Inflammatory macrophage treated with lipopolysaccharide for 1 hour (primary cell): ENCODE data around the gene ZMIZ2.
A peak's percentile ranks its signal among the peaks of the same experiment; 100 is the strongest.
"Not testable (repeated sequence)": the region's sequence is repeated elsewhere in the genome, so short reads cannot be mapped to it uniquely, and the experiment has no call there.

Experiments
- DNase-seq, 2 donors: peaks; one replicate each; pipeline ENCODE4 v3.0.0-alpha.2; 2020 to 2022

The ZMIZ2 gene

DNA sequence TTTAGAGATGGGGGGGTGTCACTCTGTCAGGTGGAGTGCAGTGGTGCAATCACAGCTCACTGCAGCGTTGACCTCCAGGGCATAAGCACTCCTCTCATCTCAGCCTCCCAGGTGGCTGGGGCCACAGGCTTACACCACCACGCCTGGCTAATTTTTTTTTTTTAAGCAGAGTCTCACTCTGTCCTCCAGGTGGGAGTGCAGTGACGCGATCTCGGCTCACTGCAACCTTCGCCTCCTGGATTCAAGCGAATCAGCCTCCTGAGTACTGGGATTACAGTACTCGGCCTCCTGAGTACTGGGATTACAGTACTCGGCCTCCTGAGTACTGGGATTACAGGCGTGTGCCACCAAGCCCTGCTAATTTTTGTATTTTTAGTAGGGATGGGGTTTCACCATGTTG is 24.2 kb downstream of the ZMIZ2 start:
- no peak for DNase-seq

DNA sequence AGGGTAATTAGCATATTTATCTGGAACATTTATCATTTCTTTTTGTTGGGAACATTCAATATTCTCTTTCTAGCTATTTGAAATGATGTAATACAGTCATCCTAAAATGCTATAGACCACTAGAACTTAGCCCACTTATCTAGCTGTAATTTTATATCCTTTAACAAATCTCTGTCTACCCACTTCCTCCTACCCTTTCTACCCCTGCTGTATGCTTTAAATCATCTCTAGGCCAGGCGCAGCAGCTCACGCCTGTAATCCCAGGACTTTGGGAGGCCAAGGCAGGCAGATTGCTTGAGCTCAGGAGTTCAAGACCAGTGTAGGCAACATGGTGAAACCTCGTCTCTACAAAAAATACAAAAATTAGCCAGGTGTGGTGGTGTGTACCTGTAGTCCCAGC is 25.8 kb downstream of the ZMIZ2 start:
- DNase-seq, result not testable (repeated sequence)

- DNase-seq, result no peak
These were observed 26.9 kb downstream of the ZMIZ2 start for GRCh38 chr7:44775383-44776107.

DNA sequence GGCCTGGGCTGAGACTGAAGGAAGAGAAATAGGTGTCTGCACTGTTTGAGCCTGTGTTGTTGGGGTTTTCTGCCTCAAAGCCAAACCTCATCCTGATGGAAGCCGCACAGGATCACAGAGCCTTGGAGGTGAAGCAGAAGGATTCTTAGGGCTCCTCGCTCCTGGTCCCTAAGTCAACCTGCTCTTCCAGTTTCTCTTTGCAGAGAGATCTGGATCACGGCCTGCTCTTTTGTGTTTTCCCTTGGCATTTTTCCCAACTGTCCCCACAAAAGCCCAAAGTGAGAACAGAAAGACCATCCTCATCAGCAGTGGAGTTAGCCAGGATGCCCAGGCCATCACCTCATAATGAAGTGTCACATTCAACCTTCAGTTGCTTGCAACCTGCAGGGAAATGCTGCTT is 27.6 kb downstream of the ZMIZ2 start:
- DNase-seq, result no peak

DNA sequence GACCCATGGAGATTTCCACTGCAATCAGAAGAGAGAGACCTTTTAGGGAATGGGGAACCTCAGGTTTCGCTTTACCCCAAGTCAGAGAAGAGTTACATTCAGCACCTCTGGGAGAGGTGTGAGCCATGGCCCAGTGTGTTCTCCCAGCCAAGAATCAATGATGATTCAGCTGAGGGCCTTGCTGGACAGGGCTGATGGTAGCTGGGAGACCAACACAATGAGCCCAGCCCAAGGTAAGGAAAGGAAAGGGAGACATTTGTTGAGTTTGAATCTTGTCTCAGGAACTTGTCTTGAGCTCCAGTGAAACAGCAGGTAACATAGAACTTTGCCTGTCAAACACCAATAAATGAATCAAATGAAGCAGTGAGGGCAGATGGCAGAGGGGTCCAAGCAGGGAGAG is 33.8 kb downstream of the ZMIZ2 start:
- DNase-seq, result no peak

DNA sequence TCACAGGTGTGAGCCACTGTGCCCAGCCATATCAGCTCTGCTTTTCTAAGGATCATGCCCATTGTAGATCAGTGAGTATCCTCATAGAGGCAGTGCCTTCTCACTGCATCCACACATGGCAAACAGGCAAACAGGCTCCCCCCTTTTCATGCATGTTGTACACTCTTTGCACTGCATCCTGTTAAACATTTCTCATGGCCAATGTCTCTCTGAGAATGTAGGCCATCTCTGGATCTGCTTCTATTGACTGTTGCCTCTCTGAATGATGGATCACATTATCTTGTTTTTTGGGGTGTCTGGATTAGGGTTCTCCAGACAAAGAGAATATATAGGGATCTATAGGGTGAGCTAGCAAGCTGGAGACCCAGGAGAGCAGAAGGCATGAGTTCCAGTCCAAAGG is 34.8 kb downstream of the ZMIZ2 start:
- no peak for DNase-seq

- DNase-seq, result no peak
These were observed 35.7 kb downstream of the ZMIZ2 start for GRCh38 chr7:44784364-44784763.

DNA sequence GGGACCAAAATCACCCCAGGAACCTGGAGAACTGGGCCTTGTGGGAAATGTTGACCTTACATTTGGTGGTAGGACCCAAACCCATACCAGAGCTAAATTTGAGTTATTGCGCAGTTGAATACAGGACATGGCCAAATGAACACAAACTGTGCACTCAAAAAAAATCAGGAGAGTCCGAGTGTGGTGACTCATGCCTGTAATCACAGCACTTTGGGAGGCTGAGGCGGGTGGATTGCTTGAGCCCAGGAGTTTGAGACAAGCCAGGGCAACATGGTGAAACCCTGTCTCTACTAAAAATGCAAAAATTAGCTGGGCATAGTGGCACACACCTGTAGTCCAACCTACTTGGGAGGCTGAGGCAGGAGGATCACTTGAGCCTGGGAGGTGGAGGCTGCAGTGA is 36.6 kb downstream of the ZMIZ2 start:
- DNase-seq, result not testable (repeated sequence)

- DNase-seq, result no peak
These were observed 38.4 kb downstream of the ZMIZ2 start for GRCh38 chr7:44787041-44787440.

DNA sequence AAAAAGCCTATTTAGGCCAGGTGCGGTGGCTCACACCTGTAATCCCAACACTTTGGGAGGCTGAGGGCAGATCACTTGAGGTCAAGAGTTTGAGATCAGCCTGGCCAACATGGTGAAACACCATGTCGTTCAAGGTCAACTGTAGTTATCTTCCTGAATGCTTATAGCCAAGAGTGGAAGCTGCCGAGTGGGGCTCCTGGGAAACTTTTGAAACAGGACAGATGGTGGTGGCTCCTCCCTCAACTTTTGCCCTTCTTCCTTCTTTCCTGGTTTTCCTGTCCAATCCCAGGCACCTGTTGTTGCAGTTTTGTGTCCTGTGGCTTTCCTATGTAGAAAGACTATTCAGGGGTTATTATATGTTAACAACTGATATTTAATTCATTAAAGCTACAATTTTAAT is 39.1 kb downstream of the ZMIZ2 start:
- DNase-seq, result no peak

GRCh38 chr7:44789990-44790389 is 41.3 kb downstream of the ZMIZ2 start:
- no peak for DNase-seq

DNA sequence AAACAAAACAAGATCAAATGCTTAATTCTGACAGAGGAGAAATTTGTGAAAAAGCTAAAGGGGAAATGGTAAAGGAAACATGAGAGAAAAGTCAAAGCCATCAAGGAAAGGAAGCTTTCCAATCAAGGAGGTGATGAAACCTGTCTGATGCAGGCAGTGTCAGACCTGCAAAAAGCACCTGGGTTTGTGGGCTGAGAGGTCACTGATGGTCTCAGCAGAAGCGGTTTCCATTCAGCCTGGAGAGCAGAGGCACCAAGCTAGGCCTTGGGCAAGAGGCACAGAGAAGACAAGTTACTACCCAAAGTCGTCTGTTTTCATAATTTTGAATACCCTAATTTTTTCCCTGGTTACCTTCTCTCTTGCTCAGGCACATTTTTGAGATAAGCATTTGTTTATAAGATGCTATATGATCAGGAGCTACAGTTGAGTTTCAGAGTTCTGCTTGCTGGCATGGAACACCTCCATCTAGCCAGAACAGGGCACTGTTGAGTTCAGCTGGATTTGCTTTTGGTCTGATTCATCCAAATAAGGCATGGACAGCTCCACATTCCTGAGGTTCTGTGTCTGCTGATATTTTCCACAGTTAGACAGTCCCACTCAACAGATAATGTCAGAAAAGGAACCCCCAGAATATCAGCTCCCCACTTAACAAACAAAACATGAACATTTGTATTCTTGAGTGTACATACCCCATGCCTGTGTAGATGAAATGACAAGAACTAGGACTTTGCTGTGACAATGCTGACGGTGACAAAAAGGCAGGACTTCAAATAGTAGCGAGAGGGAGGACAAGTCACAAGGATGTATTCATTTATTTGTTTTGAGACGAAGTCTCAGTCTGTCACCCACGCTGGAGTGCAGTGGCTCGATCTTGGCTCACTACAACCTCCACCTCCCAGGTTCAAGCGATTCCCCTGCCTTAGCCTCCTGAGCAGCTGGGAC is 42.9 kb downstream of the ZMIZ2 start:
- DNase-seq, result no peak

GRCh38 chr7:44793919-44794318 is 45.3 kb downstream of the ZMIZ2 start:
- DNase-seq, result no peak

GRCh38 chr7:44794331-44794730 is 45.7 kb downstream of the ZMIZ2 start:
- DNase-seq, result no peak

- peak; percentile 28 to 41 for DNase-seq
These were observed 47.4 kb downstream of the ZMIZ2 start for GRCh38 chr7:44796034-44796503.

DNA sequence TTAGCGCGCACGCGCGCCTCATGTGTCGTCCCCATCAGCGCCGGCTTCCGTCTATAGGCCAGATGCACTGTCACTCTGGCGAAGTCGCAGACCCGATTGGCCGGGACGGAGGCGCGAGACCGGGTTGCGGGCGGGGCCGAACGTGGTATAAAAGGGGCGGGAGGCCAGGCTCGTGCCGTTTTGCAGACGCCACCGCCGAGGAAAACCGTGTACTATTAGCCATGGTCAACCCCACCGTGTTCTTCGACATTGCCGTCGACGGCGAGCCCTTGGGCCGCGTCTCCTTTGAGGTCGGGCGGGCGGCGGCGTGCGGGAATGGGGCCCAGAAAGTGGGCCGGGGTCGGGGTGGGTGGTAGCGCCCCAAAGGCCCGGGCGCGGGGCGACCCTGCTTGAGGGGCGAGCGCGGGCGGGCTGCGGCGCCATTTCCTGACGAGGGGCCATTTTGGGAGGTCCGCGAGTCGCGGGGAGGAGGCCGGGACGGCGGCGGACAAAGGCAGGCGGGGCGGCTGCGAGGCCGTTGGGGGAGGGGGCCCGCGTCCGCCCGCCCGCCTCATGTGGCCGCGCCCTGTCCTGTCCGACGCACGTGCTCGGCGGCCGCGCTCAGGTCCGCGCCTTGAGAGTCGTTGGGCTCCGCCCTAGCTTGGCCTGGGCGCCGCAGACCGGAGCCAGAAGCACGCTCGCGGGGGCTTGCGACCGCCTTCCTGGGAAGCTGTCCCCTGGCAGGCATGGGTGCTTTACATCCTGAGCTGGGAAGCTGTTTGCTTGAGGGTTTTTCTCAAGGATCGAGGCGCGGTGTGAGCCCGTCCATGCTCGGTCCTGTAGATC is 48.1 kb downstream of the ZMIZ2 start, which contains the start of gene PPIA:
Gene PPIA (plus strand): TSS at position 178 of the 825 bp plus-strand sequence. CDS start 44 bp downstream, at position 222.
- peak; percentile 97 to 99 for DNase-seq

DNA sequence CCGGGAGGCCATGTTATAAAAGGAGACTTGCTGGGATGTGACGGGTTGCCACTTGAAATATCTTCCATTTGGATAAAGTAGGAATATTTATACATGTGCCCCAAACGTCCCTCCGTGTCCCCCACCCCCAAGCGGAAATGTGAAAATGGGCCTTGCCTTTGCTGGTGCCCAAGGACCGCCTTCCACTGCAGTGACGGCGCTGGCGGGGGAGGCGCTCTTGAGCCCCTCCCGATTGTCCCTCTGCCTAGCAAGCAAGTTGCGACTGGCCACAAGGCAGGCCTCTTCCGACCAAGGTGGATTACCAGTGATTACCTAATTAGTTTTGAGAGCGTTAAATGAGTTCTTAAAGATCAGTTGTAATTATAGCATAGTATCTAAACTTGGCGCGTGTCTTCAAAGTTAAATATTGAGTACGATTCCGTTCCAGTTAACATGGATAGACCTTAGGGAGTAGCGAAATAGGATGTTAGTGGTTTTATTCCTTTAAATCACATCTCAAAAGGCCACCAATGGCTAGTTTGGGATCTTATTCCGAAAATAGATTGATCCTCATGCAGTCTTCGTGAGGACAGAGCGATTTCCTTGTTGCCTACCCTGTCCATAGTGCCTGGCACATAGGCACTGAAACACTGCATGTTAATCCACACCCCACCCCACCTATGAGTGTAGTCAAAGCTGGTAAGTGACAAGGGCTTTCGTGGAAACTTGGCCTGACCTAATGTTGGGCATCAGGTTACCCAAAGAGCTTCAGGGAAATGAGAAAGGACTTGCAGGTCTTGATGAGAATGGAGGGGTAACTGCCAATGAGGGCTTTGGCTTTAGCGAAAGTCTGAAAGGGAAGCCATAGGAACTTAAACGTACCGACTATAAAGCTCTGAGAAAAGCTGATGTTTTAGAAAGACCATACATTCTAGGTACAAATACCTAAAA is 48.9 kb downstream of the ZMIZ2 start:
- peak; percentile 83 to 88 for DNase-seq

DNA sequence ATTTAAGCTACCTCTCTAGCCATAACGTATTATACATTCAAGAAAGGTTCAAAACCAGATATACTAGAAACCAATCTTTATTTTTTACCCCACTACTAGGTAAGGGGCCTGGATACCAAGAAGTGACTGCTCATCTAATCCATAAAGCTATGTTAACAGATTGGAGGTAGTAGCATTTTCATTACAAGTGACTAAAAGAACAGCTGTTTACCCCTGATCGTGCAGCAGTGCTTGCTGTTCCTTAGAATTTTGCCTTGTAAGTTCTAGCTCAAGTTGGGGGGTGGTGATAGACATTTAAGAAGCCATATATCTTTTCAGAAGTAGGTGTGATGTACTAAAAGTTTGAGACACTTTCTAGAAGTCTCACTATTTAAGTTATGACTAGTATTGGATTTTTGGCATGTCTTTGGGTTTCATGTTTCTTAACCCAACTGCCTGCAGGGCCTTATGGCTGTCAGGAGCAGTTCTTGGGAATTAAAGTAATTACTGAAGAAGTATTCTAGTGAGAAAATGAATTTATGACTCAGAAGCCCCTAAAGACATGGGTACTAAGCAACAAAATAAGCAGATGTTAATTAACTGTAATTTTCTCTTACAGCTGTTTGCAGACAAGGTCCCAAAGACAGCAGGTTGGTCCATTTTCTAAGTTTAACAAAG is 50.1 kb downstream of the ZMIZ2 start:
- DNase-seq, result no peak

DNA sequence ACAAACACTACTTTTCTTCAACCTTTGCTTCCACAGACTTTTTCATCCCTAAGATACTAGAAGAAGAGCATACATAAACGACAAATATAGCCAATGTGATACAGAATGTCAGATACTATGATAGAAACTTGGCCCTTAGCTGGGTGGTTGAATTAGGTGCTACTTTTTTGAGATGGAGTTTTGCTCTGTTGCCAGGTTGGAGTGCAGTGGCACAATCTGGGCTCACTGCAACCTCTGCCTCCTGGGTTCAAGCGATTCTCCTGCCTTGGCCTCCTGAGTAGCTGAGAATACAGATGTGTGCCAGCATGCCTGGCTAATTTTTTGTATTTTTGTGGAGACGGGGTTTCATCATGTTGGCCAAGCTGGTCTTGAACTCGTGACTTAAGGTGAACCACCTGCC is 51.3 kb downstream of the ZMIZ2 start:
- no peak for DNase-seq

DNA sequence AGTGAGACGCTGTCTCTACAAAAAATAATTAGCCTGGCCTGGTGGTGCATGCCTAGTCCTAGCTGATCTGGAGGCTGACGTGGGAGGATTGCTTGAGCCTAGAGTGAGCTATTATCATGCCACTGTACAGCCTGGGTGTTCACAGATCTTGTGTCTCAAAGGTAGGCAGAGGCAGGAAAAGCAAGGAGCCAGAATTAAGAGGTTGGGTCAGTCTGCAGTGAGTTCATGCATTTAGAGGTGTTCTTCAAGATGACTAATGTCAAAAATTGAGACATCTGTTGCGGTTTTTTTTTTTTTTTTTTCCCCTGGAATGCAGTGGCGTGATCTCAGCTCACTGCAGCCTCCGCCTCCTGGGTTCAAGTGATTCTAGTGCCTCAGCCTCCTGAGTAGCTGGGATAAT is 53.2 kb downstream of the ZMIZ2 start:
- no peak for DNase-seq

GRCh38 chr7:44802418-44803025 is 53.9 kb downstream of the ZMIZ2 start:
- DNase-seq, result no peak
